ENCODE results near the gene KAT6B.
"Not testable (repeated sequence)": the region's sequence is repeated elsewhere in the genome, so short reads cannot be mapped to it uniquely, and the experiment has no call there.

The KAT6B gene

GRCh38 chr10:75049316-75050148, 223.1 kb downstream of the KAT6B start:
- no peak for DNase-seq

GRCh38 chr10:75050149-75050919, 223.9 kb downstream of the KAT6B start:
- no peak for DNase-seq

- no peak for DNase-seq
Measured at GRCh38 chr10:75051308-75051707, 224.9 kb downstream of the KAT6B start.

GRCh38 chr10:75055896-75056406, 229.6 kb downstream of the KAT6B start:
- not testable (repeated sequence) for DNase-seq

- DNase-seq, result no peak
Measured at GRCh38 chr10:75057680-75058079, 231.3 kb downstream of the KAT6B start.

- no peak for DNase-seq
Measured at GRCh38 chr10:75058161-75058560, 231.8 kb downstream of the KAT6B start.

GRCh38 chr10:75061709-75062505, 235.5 kb downstream of the KAT6B start:
- DNase-seq, result no peak

- DNase-seq, result no peak
Measured at GRCh38 chr10:75062506-75063299, 236.3 kb downstream of the KAT6B start.

GRCh38 chr10:75063461-75064230, 237.2 kb downstream of the KAT6B start:
- DNase-seq, result no peak

- DNase-seq, result no peak
Measured at GRCh38 chr10:75065076-75065475, 238.7 kb downstream of the KAT6B start.

GRCh38 chr10:75066271-75066670, 239.9 kb downstream of the KAT6B start:
- no peak for DNase-seq

- no peak for DNase-seq
Measured at GRCh38 chr10:75067272-75067671, 240.9 kb downstream of the KAT6B start.

- DNase-seq, result no peak
Measured at GRCh38 chr10:75068523-75068922, 242.1 kb downstream of the KAT6B start.

GRCh38 chr10:75070476-75070875, 244.1 kb downstream of the KAT6B start:
- no peak for DNase-seq

GRCh38 chr10:75070961-75071428, 244.6 kb downstream of the KAT6B start:
- DNase-seq, result peak; percentile 46

GRCh38 chr10:75071756-75072155, 245.4 kb downstream of the KAT6B start:
- no peak for DNase-seq

GRCh38 chr10:75072727-75073126, 246.3 kb downstream of the KAT6B start:
- no peak for DNase-seq

- no peak for DNase-seq
Measured at GRCh38 chr10:75073442-75073841, 247.0 kb downstream of the KAT6B start.

GRCh38 chr10:75074711-75075445, 248.5 kb downstream of the KAT6B start:
- DNase-seq, result no peak

GRCh38 chr10:75076348-75076747, 249.9 kb downstream of the KAT6B start:
- no peak for DNase-seq
